HG03280 (cell line): ENCODE results near the gene LYRM9.
A peak's percentile ranks its signal among the peaks of the same experiment; 100 is the strongest.
"Not testable (repeated sequence)": the region's sequence is repeated elsewhere in the genome, so short reads cannot be mapped to it uniquely, and the experiment has no call there.

Experiments
- ATAC-seq: cut with Tn5 transposase; IDR thresholded peaks from one replicate; pipeline ENCODE4 v1.9.1; 2021; ENCODE audit warnings: mild to moderate bottlenecking, moderate library complexity; ENCODE audit not compliant: unreplicated experiment

Gene LYRM9

DNA sequence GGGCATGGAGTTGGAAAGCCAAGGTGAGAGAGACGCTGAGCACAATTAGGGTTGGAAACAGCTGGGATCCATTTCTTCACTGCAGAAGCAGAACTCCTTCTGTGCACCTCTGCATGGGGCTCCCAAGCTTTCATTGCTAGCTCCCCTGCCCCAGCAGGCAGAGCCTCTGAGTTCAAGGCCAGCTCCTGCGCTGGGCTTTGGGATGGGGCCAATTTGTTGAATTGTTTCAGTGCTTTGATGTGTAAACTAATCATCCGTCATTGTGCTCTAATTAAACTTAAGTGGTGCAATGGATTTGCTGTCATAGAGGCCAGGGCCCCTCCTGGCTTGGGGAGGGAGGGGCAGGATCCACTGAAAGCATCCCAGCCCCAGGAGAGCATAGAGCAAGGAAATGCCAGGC lies 13.5 kb upstream of the LYRM9 start:
- ATAC-seq, result no peak

- ATAC-seq, result no peak
These were observed 13.0 kb upstream of the LYRM9 start for GRCh38 chr17:27906226-27906580.

DNA sequence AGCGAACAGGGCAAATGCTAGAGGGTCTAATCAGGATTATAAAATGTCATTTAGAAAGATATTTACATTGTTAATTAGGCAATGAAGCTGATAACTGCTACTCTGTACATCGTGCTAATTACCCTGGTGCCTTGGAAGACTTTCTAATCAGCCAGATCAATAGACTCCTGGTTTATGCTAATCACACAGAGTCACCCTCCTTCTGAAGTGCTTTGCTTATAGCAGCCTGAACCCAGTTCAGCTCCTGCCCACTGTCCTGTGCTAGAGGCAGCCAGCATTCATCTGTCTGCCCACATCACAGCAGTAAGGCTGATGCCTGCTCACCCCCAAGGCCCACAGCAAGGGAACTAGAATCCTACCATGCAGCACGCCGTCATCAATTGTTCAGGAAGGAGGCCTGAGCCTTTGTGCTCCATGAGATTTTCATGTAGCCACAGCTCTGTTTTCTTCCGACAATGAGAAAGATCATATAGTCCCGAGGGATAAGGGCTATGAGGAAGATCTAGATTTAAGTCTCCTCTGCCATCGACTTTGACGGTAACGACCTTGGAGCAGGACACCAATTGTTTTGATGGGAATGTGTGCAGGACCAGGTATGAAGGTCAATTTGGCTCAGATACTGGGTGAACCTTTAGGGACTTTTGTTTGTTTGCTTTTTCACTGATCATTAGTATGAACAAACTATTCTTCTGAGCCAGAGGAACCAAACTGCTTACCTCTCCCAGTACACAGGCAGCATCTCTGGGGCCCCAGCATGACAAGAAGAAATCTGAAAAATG lies 12.5 kb upstream of the LYRM9 start:
- ATAC-seq, result no peak

- no peak for ATAC-seq
These were observed 11.6 kb upstream of the LYRM9 start for GRCh38 chr17:27904534-27905446.

GRCh38 chr17:27904114-27904513 lies 10.9 kb upstream of the LYRM9 start:
- ATAC-seq, result no peak

DNA sequence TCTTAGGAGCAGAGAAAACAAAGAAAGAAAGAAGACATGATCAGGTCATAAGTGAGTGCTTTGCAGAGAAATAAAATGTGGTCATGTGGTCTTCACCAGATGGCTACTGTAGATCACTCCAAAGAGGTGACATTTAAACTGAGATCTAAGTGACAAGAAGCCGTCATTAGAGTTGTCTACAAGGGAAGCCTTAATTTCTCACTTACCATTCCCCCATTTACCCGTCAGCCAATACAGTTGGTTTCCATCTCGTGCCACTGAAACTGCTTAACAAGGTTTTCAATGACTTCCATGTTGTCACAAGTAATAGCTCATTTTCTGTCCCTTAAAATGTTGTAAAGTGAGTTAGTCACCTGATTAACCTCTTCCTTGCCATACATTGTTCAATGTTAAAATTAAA lies 6.4 kb upstream of the LYRM9 start:
- no peak for ATAC-seq

GRCh38 chr17:27898096-27898495 lies 4.9 kb upstream of the LYRM9 start:
- ATAC-seq, result no peak

DNA sequence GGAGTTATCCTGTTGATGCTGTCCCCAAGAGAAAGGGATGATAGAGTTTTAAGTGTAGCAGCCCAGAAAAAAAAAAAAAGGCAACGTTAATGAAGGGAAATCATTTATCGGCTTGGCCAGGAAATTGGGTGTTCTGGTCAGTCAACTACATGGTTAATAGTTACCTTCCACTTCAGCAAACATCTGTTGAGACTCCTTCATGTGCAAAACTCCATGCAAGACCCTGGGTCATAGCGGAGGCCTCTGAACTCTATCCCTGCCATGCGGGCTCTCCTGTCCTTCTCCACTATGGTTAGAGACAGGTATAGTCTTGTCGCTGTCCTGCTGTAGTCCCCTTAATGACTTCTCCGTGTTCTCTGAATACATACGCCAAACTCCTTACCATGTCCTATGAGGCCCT lies 3.5 kb upstream of the LYRM9 start:
- ATAC-seq, result no peak

DNA sequence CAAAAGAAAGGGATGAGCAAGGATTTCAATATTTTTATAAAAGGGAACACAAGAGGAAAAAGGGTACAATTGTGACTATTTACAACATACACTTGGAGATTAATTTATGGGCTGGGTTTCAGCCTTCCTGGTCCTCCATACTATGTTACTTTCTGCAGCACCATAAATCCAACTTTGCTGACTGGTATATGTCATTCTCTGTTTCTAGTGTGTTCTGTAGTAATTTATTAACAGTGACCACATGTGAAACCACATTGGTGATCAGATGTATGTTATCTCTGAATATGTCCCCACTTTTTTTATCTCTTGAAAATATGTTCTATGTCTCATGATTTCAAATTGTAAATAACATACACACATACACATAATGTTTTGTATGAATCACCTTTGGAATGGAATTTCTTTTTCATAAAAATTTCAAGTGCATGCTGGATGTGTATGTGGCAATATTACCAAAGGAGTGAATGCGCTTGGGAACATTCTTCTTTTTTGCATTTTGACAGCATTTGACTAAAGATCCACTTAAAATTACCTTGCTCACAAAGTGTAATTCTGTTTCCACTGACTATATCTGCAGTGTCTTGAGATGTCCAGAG lies 2.9 kb upstream of the LYRM9 start:
- no peak for ATAC-seq

GRCh38 chr17:27895123-27895895 lies 2.1 kb upstream of the LYRM9 start:
- ATAC-seq, result no peak

GRCh38 chr17:27893841-27894503 lies 807 bp upstream of the LYRM9 start:
- no peak for ATAC-seq

GRCh38 chr17:27892542-27892865 lies 661 bp downstream of the LYRM9 start:
- ATAC-seq, result no peak

GRCh38 chr17:27891841-27892240 lies 1.3 kb downstream of the LYRM9 start:
- no peak for ATAC-seq

GRCh38 chr17:27889711-27890251 lies 3.4 kb downstream of the LYRM9 start:
- no peak for ATAC-seq

GRCh38 chr17:27888945-27889344 lies 4.2 kb downstream of the LYRM9 start:
- ATAC-seq, result no peak

GRCh38 chr17:27888067-27888466 lies 5.1 kb downstream of the LYRM9 start:
- ATAC-seq, result no peak

GRCh38 chr17:27886348-27886906 lies 6.7 kb downstream of the LYRM9 start:
- not testable (repeated sequence) for ATAC-seq

DNA sequence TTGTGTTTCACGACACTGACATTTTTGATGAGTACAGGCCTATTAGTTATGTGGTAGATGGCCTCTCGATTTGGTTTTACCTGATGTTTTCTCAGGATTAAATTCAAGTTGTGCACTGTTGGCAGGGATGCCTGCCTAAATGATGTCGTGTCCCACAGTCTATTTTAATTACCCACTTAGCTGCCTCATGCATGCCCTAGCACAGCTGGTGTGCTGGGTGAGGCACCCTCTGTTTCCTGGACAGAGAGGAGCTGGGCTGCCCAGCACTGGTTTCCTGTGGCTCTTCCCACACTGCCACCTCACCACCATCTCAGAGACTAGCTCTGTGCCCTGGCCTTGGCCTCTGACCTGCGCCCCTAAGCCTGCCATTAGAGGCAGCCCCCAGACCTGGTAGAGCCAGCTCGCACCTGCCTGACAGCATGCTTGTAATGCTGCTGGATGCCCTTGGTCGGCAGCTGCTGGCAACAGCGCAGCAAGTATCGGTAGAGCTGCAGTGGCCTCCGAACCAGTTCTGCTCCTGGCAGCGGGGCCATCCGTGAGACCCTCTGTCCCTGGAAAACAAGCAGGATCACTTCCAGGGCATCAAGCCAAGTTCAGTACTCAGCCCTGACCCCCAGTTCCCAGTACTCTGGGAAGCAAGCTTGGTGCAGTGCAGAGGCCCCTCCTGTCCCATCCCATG lies 10.9 kb downstream of the LYRM9 start:
- no peak for ATAC-seq

GRCh38 chr17:27879987-27880608 lies 13.1 kb downstream of the LYRM9 start:
- peak; percentile 78 for ATAC-seq
